Duodenal mucosa (tissue), 2 donors: ENCODE results near the gene ISG20L2.

Experiments
- H3K27ac ChIP-seq: one replicate; pipeline ENCODE4 v1.7.0; 2013; ENCODE audit warnings: low read depth, low read length
- H3K27me3 ChIP-seq, 2 donors: one replicate each; pipeline ENCODE4 v1.7.0; 2013; ENCODE audit warnings: low read length in 2 of 2, control low read depth in 1 of 2; ENCODE audit not compliant: insufficient read depth in 2 of 2, control insufficient read depth in 1 of 2
- H3K36me3 ChIP-seq, 2 donors: one replicate each; pipeline ENCODE4 v1.7.0; 2013; ENCODE audit warnings: low read length in 2 of 2, control low read depth in 1 of 2; ENCODE audit not compliant: insufficient read depth in 2 of 2, control insufficient read depth in 1 of 2
- H3K4me1 ChIP-seq, 2 donors: one replicate each; pipeline ENCODE4 v1.7.0; 2013; ENCODE audit warnings: low read length in 2 of 2, control low read depth in 1 of 2; ENCODE audit not compliant: insufficient read depth in 2 of 2, control insufficient read depth in 1 of 2
- H3K4me3 ChIP-seq, 2 donors: one replicate each; pipeline ENCODE4 v1.7.0; 2013; ENCODE audit warnings: low read length in 2 of 2, low read depth in 1 of 2
- H3K9ac ChIP-seq, 2 donors: one replicate each; pipeline ENCODE4 v1.7.0; 2013; ENCODE audit warnings: low read length in 2 of 2, low read depth in 1 of 2
- H3K9me3 ChIP-seq, 2 donors: one replicate each; pipeline ENCODE4 v1.7.0; 2013; ENCODE audit warnings: low read length in 2 of 2, control low read depth in 1 of 2; ENCODE audit not compliant: control insufficient read depth in 1 of 2

ISG20L2 gene

DNA sequence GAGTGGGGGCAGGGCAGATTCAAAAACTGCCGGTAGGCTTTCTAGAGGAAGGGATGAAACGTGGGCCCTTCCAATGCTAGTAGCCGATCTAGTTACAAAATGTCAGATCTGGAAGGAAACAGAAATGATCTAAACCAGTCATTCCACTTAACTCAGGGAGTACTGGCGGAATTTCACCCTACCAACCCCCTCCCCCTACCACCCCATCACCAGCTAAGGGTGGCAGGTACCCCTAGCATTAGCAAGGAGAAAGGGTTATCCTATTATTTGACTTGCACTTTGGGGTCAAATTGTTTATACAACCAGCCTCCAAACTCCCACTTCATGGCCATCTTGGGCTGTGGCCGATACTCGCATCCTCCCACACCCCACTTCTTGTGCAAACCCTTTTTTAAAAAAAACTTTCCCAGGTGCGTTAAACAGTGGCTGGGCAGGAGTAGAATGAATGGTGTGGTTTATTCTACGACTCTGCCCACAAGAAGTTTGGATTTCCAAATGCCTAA lies 13.0 kb upstream of the ISG20L2 start:
- Histone ChIP-seq H3K4me1 (peaks cover 27 to 31% of the 10 kb centered on the region in 2 donors), H3K36me3 (peaks cover 28 to 48% of the 10 kb centered on the region in 2 donors), H3K4me3 (peak overlapping the region; percentile 41 to 65), H3K27me3 (no peaks in the 10 kb centered on the region), H3K9ac (peak overlapping the region in 1 of 2 donors; percentile 35), H3K9me3 (no peaks in the 10 kb centered on the region), H3K27ac (peak overlapping the region; percentile 67)

DNA sequence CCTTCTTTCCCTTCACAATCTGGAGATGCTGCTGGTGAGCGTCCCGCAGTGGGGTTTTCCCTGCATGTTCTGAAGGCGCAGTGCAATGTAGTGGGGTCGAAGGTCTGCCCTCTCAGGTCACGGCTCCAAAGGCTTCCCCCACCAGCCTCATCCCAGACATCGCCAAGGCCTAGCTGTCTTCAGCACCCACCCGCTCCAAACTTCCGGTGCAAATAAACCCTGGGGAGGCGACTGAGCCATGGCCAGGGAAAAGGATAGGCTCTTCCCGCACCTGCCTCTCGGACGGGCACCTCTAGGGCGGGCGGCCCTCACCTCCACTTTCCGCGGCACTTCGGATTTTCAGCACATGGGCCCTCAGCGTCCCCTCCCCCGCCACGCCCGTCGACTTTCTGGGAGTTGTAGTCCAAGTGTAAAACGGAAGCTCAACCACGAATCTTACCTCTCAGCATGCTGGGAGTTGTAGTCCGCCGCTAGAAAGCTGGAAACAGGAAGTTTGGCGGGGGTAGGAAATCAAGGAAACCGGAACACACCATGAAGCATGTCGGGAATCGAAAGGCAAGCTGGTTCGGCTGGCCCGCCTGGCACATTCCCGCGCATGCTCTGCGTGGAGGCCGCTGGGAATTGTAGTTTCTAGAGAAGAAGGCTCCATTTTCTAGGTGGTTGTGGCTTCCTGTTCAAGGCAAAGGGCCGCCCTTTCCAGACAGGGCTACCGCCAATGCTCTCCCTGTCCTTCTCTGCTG lies 12.3 kb upstream of the ISG20L2 start, which contains the start of gene MRPL24:
Gene MRPL24 (minus strand): TSS at position 348 of the 740 bp plus-strand sequence. CDS start 2,384 bp downstream, outside the sequence.
- peaks cover 28 to 52% of the 10 kb centered on the region in 2 donors for H3K36me3 ChIP-seq

DNA sequence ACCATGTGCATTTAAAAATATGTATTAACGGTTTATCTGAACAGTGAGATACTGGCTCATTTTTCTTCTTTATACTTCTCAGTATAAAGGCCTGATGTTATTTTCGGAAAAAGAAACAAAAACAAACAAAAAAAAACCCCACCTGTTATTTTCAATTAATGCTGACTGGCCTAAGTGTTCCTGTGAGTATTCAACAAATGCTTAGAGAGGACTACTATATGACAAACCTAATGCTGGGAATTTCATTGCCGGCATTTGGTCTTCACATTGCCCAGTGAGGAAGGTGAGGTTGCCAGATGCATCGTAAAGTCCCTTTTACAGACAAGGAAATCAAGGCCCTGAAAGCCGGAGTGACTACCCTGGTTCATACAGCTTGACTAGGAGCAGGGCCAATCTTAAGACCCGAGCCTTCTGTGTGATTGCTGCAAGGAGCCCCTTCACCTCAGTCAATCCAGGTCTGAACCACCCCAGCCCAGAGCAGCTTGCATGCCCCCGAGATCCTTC lies 11.7 kb upstream of the ISG20L2 start:
- peak overlapping the region; percentile 28 for H3K27ac ChIP-seq
- no peaks in the 10 kb centered on the region for H3K9me3 ChIP-seq
- H3K36me3 ChIP-seq, result peaks cover 28 to 52% of the 10 kb centered on the region in 2 donors
- peaks cover 14 to 21% of the 10 kb centered on the region in 2 donors for H3K4me1 ChIP-seq
- H3K9ac ChIP-seq, result peak overlapping the region; percentile 71 to 91
- peak overlapping the region; percentile 96 to 97 for H3K4me3 ChIP-seq
- H3K27me3 ChIP-seq, result no peaks in the 10 kb centered on the region

More for the DNA sequence above, 12.3 kb upstream of the ISG20L2 start, which contains the start of gene MRPL24:
- Histone ChIP-seq H3K4me3 (peak within 1 kb of the TSS; percentile 96 to 97), H3K9ac (peak within 1 kb of the TSS; percentile 71 to 91), H3K9me3 (no peaks in the 10 kb centered on the region), H3K27ac (peak within 1 kb of the TSS; percentile 67), H3K27me3 (no peaks in the 10 kb centered on the region), H3K4me1 (peaks cover 20 to 26% of the 10 kb centered on the region in 2 donors)

- H3K9me3 ChIP-seq, result no peaks in the 10 kb centered on the region
- H3K27ac ChIP-seq, result no peak overlapping the region
- no peak overlapping the region for H3K9ac ChIP-seq
- H3K4me1 ChIP-seq, result peaks cover 12 to 21% of the 10 kb centered on the region in 2 donors
- H3K4me3 ChIP-seq, result no peak overlapping the region
- no peaks in the 10 kb centered on the region for H3K27me3 ChIP-seq
- H3K36me3 ChIP-seq, result peaks cover 19 to 46% of the 10 kb centered on the region in 2 donors
Measured at GRCh38 chr1:156738916-156739315, 10.3 kb upstream of the ISG20L2 start.

DNA sequence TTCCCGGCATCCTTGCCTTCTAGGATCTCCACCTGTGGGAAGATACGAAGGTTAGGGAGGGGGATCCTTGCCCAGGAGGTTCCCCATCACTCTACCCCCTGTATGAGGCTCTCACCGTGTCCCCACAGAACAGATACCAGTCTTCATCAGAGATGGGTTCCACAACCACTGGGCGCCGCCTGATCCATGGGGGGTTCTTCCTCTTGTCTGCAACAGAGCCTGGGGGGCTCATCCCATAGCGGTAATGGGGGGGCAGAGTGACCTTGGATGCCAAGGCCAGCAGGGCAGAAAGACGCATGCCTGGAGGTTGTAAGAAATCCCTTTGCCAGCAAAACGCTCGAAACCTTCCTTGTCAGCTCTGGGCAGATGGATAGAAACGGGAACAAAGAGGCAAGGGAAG lies 9.8 kb upstream of the ISG20L2 start:
- no peaks in the 10 kb centered on the region for H3K9me3 ChIP-seq
- H3K4me3 ChIP-seq, result no peak overlapping the region
- H3K4me1 ChIP-seq, result peaks cover 12 to 21% of the 10 kb centered on the region in 2 donors
- no peaks in the 10 kb centered on the region for H3K27me3 ChIP-seq
- H3K9ac ChIP-seq, result no peak overlapping the region
- peaks cover 14 to 46% of the 10 kb centered on the region in 2 donors for H3K36me3 ChIP-seq
- no peak overlapping the region for H3K27ac ChIP-seq

DNA sequence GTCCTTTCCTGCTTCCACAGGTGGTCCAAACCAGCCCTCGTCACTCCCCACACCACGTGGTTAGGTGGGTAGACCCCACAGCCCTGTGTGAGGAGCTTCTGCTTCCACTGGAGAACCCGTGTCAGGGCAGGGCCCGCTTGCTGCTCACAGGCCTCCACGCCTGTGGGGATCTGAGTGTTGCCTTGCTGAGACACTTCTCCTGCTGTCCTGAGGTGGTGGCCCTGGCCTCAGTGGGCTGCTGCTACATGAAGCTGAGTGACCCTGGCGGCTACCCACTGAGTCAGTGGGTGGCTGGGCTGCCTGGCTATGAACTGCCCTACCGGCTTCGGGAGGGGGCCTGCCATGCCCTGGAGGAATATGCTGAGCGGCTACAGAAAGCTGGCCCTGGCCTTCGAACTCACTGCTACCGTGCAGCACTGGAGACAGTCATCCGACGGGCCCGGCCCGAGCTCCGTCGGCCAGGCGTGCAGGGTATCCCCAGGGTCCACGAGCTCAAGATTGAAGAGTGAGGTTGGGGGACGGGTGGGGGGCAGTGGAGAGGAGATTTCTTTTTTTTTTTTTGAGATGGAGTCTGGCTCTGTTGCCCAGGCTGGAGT lies 5.5 kb upstream of the ISG20L2 start:
- Histone ChIP-seq H3K36me3 (peaks cover 11 to 52% of the 10 kb centered on the region in 2 donors), H3K27me3 (no peaks in the 10 kb centered on the region), H3K9ac (no peak overlapping the region), H3K9me3 (no peaks in the 10 kb centered on the region), H3K4me1 (peaks cover 8 to 11% of the 10 kb centered on the region in 2 donors), H3K4me3 (no peak overlapping the region), H3K27ac (no peak overlapping the region)

DNA sequence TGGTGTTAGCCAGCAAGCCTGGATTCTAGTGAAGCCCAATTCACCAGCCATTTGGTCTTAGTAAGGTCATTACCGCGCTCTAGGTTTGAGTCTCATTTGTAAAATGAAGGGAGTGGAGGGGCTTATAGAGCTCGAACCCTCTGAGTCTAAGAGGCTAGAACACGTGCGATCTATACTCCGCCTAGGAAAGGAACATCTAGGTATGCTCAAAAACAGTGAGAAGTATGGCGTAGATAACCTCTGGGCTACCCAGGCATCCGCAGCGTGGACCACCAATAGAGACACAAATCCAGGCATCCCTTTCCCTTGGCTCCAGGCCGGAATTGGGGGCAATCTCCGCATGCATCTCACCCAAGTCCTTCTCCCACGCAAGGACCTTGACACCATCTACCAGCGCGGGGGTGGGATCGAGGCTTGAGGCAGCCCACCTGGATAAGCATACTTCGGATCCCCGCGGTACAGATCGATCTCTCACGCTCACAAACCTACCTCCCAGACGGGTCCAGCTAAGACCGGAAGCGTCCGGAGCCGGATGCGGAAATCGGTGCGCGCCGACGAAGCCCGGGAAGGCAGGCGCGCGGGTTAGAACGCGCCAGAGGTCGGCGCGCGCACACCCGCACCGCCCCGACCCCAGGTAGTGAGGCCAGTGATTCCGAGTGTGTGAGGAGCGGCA lies 504 bp downstream of the ISG20L2 start, which contains the start of gene METTL25B:
Gene METTL25B (plus strand): TSS at position 544 of the 673 bp plus-strand sequence. CDS start 636 bp downstream, outside the sequence.
- no peaks in the 10 kb centered on the region for H3K9me3 ChIP-seq
- H3K4me3 ChIP-seq, result peak within 1 kb of the TSS; percentile 99 to 100
- H3K27me3 ChIP-seq, result no peaks in the 10 kb centered on the region
- peak within 1 kb of the TSS; percentile 100 for H3K9ac ChIP-seq
- peaks cover 41 to 44% of the 10 kb centered on the region in 2 donors for H3K4me1 ChIP-seq
- H3K36me3 ChIP-seq, result peaks cover 19 to 30% of the 10 kb centered on the region in 2 donors
- H3K27ac ChIP-seq, result peak within 1 kb of the TSS; percentile 98

GRCh38 chr1:156727492-156727891 lies 1.1 kb downstream of the ISG20L2 start:
- H3K27me3 ChIP-seq, result no peaks in the 10 kb centered on the region
- peaks cover 22 to 32% of the 10 kb centered on the region in 2 donors for H3K36me3 ChIP-seq
- H3K9me3 ChIP-seq, result no peaks in the 10 kb centered on the region
- peaks cover 41 to 44% of the 10 kb centered on the region in 2 donors for H3K4me1 ChIP-seq
- peak overlapping the region; percentile 90 to 100 for H3K4me3 ChIP-seq
- peak overlapping the region; percentile 87 to 92 for H3K9ac ChIP-seq
- no peak overlapping the region for H3K27ac ChIP-seq

DNA sequence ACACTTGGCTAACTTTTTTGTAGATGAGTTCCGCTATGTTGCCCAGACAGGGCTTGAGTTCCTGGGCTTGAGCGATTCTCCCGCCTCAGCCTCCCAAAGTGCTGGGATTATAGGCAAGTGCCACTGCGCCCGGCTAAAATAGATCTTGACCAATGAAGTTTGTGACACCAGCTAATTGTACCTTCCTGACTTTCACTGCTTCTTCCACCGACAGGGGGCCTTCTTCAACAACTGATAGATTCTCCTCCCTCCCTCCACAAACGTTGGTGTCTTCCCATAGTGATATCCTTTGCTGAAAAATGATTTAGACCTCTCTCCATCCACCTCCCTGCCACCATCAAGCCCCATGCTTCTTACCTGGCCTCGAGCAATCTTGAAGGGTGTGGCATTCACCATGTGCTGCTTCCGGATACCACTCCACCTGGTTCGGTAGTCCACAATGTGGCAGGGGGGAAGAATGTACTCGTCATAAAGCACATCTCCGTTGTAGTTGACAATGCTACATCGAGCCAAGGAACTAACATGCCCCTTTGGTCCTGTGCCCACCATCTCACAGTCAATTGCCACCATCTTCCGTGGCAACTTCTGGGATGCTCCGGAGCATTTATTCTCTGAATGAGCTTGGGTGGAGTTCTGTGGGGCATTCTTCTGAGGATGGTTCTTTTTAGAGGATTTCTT lies 1.9 kb downstream of the ISG20L2 start:
- Histone ChIP-seq H3K9me3 (no peaks in the 10 kb centered on the region), H3K4me1 (peaks cover 41 to 44% of the 10 kb centered on the region in 2 donors), H3K27ac (no peak overlapping the region), H3K4me3 (peak overlapping the region; percentile 90 to 100), H3K27me3 (no peaks in the 10 kb centered on the region), H3K36me3 (peaks cover 22 to 30% of the 10 kb centered on the region in 2 donors), H3K9ac (peak overlapping the region; percentile 48 to 87)
